Smooth muscle cell (in vitro differentiated cells): ENCODE measurements around the gene SPAG7. TPM values are rescaled to one million over a fixed set of nuclear protein-coding genes. Genes with fewer than 3 reads are reported as not detected.

Experiments used
- DNase-seq: peaks from one replicate; lab custom pipeline; 2025; ENCODE audit not compliant: unreplicated experiment; lab: John Stamatoyannopoulos, UW
- H2AFZ ChIP-seq: fragments of 200-600 bp; sonication (generic); 2 replicates; pipeline ENCODE4 v1.6.0; 2016; ENCODE audit warnings: antibody characterized with exemption, low read depth, mild to moderate bottlenecking
- H3F3A ChIP-seq: fragments of 200-600 bp; sonication (generic); 2 replicates; pipeline ENCODE4 v1.6.0; 2017; ENCODE audit warnings: antibody characterized with exemption, low read depth
- H3K27ac ChIP-seq: fragments of 200-600 bp; sonication (generic); 2 replicates; pipeline ENCODE4 v1.5.1; 2016; ENCODE audit warnings: low read depth, mild to moderate bottlenecking
- H3K27me3 ChIP-seq: fragments of 200-600 bp; sonication (generic); 2 replicates; pipeline ENCODE4 v1.6.1; 2016; ENCODE audit warnings: low read depth, mild to moderate bottlenecking
- H3K36me3 ChIP-seq: fragments of 200-600 bp; sonication (generic); 2 replicates; pipeline ENCODE4 v1.5.1; 2016; ENCODE audit warnings: low read depth
- H3K4me1 ChIP-seq: fragments of 200-600 bp; sonication (generic); 2 replicates; pipeline ENCODE4 v1.5.1; 2016; ENCODE audit warnings: low read depth
- H3K4me2 ChIP-seq: fragments of 200-600 bp; sonication (generic); 2 replicates; pipeline ENCODE4 v1.6.0; 2016; ENCODE audit warnings: mild to moderate bottlenecking
- H3K4me3 ChIP-seq: fragments of 200-600 bp; sonication (generic); 2 replicates; pipeline ENCODE4 v1.5.1; 2016; ENCODE audit warnings: mild to moderate bottlenecking
- H3K79me2 ChIP-seq: fragments of 200-600 bp; sonication (generic); 2 replicates; pipeline ENCODE4 v1.6.0; 2016; ENCODE audit warnings: low read depth, mild to moderate bottlenecking
- H3K9ac ChIP-seq: fragments of 200-600 bp; sonication (generic); 2 replicates; pipeline ENCODE4 v1.6.0; 2016; ENCODE audit warnings: low read depth
- H3K9me3 ChIP-seq: fragments of 200-600 bp; sonication (generic); replicated peaks from 2 replicates; pipeline ENCODE4 v1.5.1; 2016; ENCODE audit warnings: low read depth
- H4K20me1 ChIP-seq: fragments of 200-600 bp; sonication (generic); 2 replicates; pipeline ENCODE4 v1.6.0; 2016; ENCODE audit warnings: low read depth
- WGBS: methylation state at CpG from one replicate; pipeline ENCODE4 v1.1.7; 2016; ENCODE audit warnings: low lambda C conversion rate; 5-methylcytosine and 5-hydroxymethylcytosine counted together
- polyA plus RNA-seq: library from polyadenylated mRNA; unstranded; fragments of >200 nt; fragmentation: Nextera tagmentation; extraction: Ambion mirVana; gene quantifications from 2 replicates; pipeline ENCODE4 v1.2.1, GENCODE V29; 2016
- total RNA-seq: library from RNA; depleted of rRNA; stranded (reverse); fragments of >200 nt; gene quantifications from 2 replicates; pipeline ENCODE4 v1.2.3, GENCODE V29; 2014
- TF ChIP-seq, protein P1 (sequence below): fragments of 200-600 bp; sonication (generic); IDR thresholded peaks from 2 replicates; pipeline ENCODE4 v1.5.1; 2017; ENCODE audit warnings: borderline replicate concordance, mild to moderate bottlenecking, antibody characterized with exemption; ENCODE audit not compliant: insufficient read depth, poor library complexity, severe bottlenecking

The SPAG7 gene
- total and polyA plus RNA-seq, 2 experiments from 2014 or later: 70.7 to 192 TPM

DNA sequence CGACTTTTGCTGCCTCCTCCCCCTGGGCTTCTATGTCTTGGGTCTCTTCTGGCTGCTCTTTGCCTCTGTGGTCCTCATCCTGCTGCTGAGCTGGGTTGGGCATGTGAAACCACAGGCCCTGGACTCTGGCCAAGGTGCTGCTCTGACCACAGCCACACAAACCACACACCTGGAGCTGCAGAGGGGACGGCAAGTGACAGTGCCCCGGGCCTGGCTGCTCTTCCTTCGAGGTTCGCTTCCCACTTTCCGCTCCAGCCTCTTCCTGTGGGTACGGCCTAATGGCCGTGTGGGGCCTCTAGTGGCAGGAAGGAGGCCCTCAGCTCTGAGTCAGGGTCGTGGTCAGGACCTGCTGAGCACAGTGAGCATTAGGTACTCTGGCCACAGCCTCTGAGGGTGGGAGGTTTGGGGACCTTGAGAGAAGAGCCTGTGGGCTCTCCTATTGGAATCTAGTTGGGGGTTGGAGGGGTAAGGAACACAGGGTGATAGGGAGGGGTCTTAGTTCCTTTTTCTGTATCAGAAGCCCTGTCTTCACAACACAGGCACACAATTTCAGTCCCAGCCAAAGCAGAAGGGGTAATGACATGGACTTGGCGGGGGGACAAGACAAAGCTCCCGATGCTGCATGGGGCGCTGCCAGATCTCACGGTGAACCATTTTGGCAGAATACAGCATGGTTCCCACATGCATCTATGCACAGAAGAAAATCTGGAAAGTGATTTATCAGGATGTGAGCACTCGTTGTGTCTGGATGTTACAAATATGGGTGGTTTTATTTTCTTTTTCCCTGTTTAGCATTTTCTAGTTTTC is 33.2 kb downstream of the SPAG7 start:
- no peaks in the 10 kb centered on the region for H3K36me3 ChIP-seq
- no peak for DNase-seq
- no peaks in the 10 kb centered on the region for H4K20me1 ChIP-seq
- H3F3A ChIP-seq: no peaks in the 10 kb centered on the region
- H3K9me3 ChIP-seq: no peaks in the 10 kb centered on the region
- TF ChIP-seq, protein P1, sequence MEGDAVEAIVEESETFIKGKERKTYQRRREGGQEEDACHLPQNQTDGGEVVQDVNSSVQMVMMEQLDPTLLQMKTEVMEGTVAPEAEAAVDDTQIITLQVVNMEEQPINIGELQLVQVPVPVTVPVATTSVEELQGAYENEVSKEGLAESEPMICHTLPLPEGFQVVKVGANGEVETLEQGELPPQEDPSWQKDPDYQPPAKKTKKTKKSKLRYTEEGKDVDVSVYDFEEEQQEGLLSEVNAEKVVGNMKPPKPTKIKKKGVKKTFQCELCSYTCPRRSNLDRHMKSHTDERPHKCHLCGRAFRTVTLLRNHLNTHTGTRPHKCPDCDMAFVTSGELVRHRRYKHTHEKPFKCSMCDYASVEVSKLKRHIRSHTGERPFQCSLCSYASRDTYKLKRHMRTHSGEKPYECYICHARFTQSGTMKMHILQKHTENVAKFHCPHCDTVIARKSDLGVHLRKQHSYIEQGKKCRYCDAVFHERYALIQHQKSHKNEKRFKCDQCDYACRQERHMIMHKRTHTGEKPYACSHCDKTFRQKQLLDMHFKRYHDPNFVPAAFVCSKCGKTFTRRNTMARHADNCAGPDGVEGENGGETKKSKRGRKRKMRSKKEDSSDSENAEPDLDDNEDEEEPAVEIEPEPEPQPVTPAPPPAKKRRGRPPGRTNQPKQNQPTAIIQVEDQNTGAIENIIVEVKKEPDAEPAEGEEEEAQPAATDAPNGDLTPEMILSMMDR: peak; percentile 11
- no peak overlapping the region for H3K9ac ChIP-seq
- no peaks in the 10 kb centered on the region for H3K27me3 ChIP-seq
- no peak overlapping the region for H2AFZ ChIP-seq
- no peak overlapping the region for H3K27ac ChIP-seq
- H3K4me2 ChIP-seq: peak overlapping the region; percentile 61
- no peak overlapping the region for H3K4me3 ChIP-seq
- WGBS: 57% methylated on average over 14 of the region's 14 CpGs
- peaks cover 11% of the 10 kb centered on the region for H3K79me2 ChIP-seq
- peaks cover 5% of the 10 kb centered on the region for H3K4me1 ChIP-seq

DNA sequence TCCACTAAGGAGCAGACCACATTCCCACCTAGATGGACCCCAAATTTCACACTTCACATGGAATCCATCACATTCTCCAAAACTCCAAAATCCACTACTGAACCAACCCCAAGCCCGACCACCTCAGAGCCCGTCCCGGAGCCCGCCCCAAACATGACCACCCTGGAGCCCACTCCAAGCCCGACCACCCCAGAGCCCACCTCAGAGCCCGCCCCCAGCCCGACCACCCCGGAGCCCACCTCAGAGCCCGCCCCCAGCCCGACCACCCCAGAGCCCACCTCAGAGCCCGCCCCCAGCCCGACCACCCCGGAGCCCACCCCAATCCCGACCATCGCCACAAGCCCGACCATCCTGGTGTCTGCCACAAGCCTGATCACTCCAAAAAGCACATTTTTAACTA is 34.0 kb downstream of the SPAG7 start:
- Histone ChIP-seq H3K4me3 (no peak overlapping the region), H4K20me1 (no peaks in the 10 kb centered on the region), H3K79me2 (peaks cover 6% of the 10 kb centered on the region), H3K9ac (no peak overlapping the region), H3K27ac (no peak overlapping the region), H2AFZ (no peak overlapping the region), H3K36me3 (no peaks in the 10 kb centered on the region), H3K27me3 (no peaks in the 10 kb centered on the region), H3K4me1 (peaks cover under 1% of the 10 kb centered on the region), H3K9me3 (no peaks in the 10 kb centered on the region), H3F3A (no peaks in the 10 kb centered on the region), H3K4me2 (peak overlapping the region; percentile 61)
- DNase-seq: no peak
- TF ChIP-seq, protein P1: no peak
- 97% methylated on average over 6 of the region's 16 CpGs for WGBS

DNA sequence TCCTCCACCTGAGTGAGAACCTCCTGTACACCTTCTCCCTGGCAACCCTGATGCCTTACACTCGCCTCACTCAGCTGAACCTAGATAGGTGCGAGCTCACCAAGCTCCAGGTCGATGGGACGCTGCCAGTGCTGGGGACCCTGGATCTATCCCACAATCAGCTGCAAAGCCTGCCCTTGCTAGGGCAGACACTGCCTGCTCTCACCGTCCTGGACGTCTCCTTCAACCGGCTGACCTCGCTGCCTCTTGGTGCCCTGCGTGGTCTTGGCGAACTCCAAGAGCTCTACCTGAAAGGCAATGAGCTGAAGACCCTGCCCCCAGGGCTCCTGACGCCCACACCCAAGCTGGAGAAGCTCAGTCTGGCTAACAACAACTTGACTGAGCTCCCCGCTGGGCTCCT is 34.9 kb downstream of the SPAG7 start:
- H3K4me1 ChIP-seq: no peaks in the 10 kb centered on the region
- TF ChIP-seq, protein P1: no peak
- H3K27ac ChIP-seq: no peak overlapping the region
- no peak overlapping the region for H3K4me3 ChIP-seq
- H2AFZ ChIP-seq: no peak overlapping the region
- no peaks in the 10 kb centered on the region for H3K27me3 ChIP-seq
- no peaks in the 10 kb centered on the region for H4K20me1 ChIP-seq
- H3K4me2 ChIP-seq: no peak overlapping the region
- H3K79me2 ChIP-seq: no peaks in the 10 kb centered on the region
- 88% methylated on average over 12 of the region's 12 CpGs for WGBS
- H3F3A ChIP-seq: no peaks in the 10 kb centered on the region
- no peaks in the 10 kb centered on the region for H3K9me3 ChIP-seq
- H3K36me3 ChIP-seq: no peaks in the 10 kb centered on the region
- DNase-seq: no peak
- H3K9ac ChIP-seq: no peak overlapping the region

DNA sequence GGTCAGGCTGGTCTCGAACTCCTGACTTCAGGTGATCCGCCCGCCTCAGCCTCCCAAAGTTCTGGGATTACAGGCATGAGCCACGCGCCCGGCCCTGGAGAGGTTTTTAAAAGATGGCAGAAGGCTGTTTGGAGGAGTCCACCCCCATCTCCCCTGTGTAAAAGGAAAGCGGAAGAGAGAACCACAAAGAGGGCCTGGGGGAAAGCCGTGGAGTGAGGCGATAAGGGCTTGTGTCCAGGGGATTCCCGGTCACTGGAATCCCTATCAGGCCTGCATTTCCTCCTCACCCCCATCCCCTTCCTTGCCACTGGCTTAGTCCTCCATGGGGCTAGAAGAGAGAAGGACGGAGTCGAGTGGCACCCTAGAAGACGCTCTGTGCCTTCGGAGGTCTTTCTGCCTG is 35.7 kb downstream of the SPAG7 start, which contains the start of gene GP1BA:
Gene GP1BA, plus strand, starts transcription at position 315 of the 400 bp plus-strand sequence. CDS start 328 bp downstream, outside the sequence.
- Histone ChIP-seq H3K9ac (no peak within 1 kb of the TSS), H3K79me2 (no peaks in the 10 kb centered on the region), H3F3A (no peaks in the 10 kb centered on the region), H3K4me2 (no peak within 1 kb of the TSS), H3K27me3 (no peaks in the 10 kb centered on the region), H3K36me3 (no peaks in the 10 kb centered on the region), H3K4me1 (no peaks in the 10 kb centered on the region), H3K4me3 (no peak within 1 kb of the TSS), H3K27ac (no peak within 1 kb of the TSS), H2AFZ (no peak within 1 kb of the TSS), H3K9me3 (no peaks in the 10 kb centered on the region), H4K20me1 (no peaks in the 10 kb centered on the region)
- 90% methylated on average over 14 of the region's 14 CpGs for WGBS
- DNase-seq: no peak
- TF ChIP-seq, protein P1: no peak
